Lower lobe of right lung (tissue), 2 donors: ENCODE data around the gene OLIG3. TPM values are rescaled to one million over a fixed set of nuclear protein-coding genes. Genes with fewer than 3 reads are reported as not detected.

Source experiments
- ATAC-seq, 2 donors: fragments of 200-7000 bp; cut with Tn5 transposase; one replicate each; pipeline ENCODE4 v1.9.1; 2020 to 2022; ENCODE audit warnings: mild to moderate bottlenecking in 2 of 2, moderate library complexity in 2 of 2
- DNase-seq: peaks from one replicate; pipeline ENCODE4 v3.0.0-alpha.2; 2020
- H3K27ac ChIP-seq: fragments of 200-600 bp; one replicate; pipeline ENCODE4 v1.8.0; 2022
- H3K27me3 ChIP-seq: fragments of 200-600 bp; one replicate; pipeline ENCODE4 v1.8.0; 2022; ENCODE audit warnings: low read depth
- H3K36me3 ChIP-seq: fragments of 200-600 bp; one replicate; pipeline ENCODE4 v1.8.0; 2022; ENCODE audit warnings: mild to moderate bottlenecking
- H3K4me1 ChIP-seq: fragments of 200-600 bp; one replicate; pipeline ENCODE4 v1.8.0; 2022
- H3K4me3 ChIP-seq: fragments of 200-600 bp; one replicate; pipeline ENCODE4 v1.8.0; 2022; ENCODE audit warnings: mild to moderate bottlenecking
- H3K9me3 ChIP-seq: fragments of 200-600 bp; one replicate; pipeline ENCODE4 v1.8.0; 2022
- CTCF ChIP-seq: fragments of 200-600 bp; IDR thresholded peaks from one replicate; pipeline ENCODE4 v1.8.0; 2022; ENCODE audit warnings: antibody characterized with exemption, mild to moderate bottlenecking
- intact Hi-C: fragments of 100-400 bp; cut with DNase I; formaldehyde crosslinking; loops from one replicate; pipeline ENCODE4 v1.11.0; 2022
- total RNA-seq: library from RNA; stranded (reverse); fragmentation: NEBNext Ultra II Directional; extraction: Animal tissue kit (Norgen Biotek cat#: 25700); gene quantifications from one replicate; pipeline ENCODE4 v1.2.1, GENCODE V29; 2021
- donor health status: DM: no; HTN: yes; CAD: no; lungs with severe emphysema.

OLIG3 gene
- total RNA-seq, 1 donor from 2014 or later: not detected

DNA sequence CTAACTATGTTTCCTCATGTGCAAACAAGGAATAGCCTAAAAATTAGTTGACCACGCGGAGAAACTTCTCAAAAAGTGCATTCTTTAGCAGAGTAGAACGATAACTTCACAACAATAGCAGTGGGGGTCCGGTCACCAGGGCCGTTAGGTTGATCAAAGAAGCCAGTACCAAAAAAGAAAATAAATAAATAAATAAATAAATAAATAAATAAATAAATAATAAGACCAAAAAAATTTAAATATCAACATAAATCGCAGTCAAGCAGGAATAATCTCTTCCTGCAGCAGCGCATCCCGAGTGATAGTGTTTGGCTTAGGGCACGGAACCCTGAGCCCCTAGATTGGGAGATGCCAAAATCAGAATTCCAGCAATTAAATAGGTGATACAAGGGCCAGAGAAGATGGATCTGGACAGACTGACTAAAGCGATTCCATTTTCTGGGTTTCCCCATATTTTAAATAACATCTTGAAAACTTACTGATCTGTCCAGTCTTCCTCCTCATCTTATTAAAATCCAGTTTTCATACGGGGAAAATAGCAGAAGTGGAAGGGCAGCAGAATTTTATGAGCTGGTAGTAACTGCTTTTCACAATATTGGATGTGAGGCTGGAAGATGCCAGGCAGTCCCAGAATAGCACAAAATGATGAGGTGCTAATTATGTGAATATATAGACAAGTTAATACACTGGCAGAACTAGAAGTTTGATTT, 4.4 kb upstream of the OLIG3 start:
- H3K27me3 ChIP-seq: peaks cover 85% of the 10 kb centered on the region
- no peak for TF ChIP-seq CTCF
- H3K36me3 ChIP-seq: no peaks in the 10 kb centered on the region
- H3K4me1 ChIP-seq: peaks cover 33% of the 10 kb centered on the region
- DNase-seq: no peak
- no peak overlapping the region for H3K4me3 ChIP-seq
- intact Hi-C loops: no loop called here
- no peak for ATAC-seq
- no peak overlapping the region for H3K27ac ChIP-seq
- no peaks in the 10 kb centered on the region for H3K9me3 ChIP-seq

- ATAC-seq (peak; percentile 64 to 76), DNase-seq (peak; percentile 46)
- TF ChIP-seq CTCF: no peak
- H3K4me1 ChIP-seq: peaks cover 41% of the 10 kb centered on the region
- H3K36me3 ChIP-seq: no peaks in the 10 kb centered on the region
- intact Hi-C loops: no loop called here
- H3K4me3 ChIP-seq: peak overlapping the region; percentile 30
- H3K27me3 ChIP-seq: peaks cover 92% of the 10 kb centered on the region
- H3K27ac ChIP-seq: no peak overlapping the region
- no peaks in the 10 kb centered on the region for H3K9me3 ChIP-seq
These were observed 3.7 kb upstream of the OLIG3 start for GRCh38 chr6:137497721-137498463.

GRCh38 chr6:137496909-137497720, 2.9 kb upstream of the OLIG3 start:
- peaks cover 98% of the 10 kb centered on the region for H3K27me3 ChIP-seq
- TF ChIP-seq CTCF: no peak
- H3K9me3 ChIP-seq: no peaks in the 10 kb centered on the region
- peaks cover 41% of the 10 kb centered on the region for H3K4me1 ChIP-seq
- DNase-seq (no peak), ATAC-seq (peak in 1 of 2 donors; percentile 19)
- no peaks in the 10 kb centered on the region for H3K36me3 ChIP-seq
- intact Hi-C loops: no loop called here
- no peak overlapping the region for H3K27ac ChIP-seq
- peak overlapping the region; percentile 30 for H3K4me3 ChIP-seq

- TF ChIP-seq CTCF: no peak
- Histone ChIP-seq H3K27ac (no peak overlapping the region), H3K4me1 (peaks cover 41% of the 10 kb centered on the region)
These were observed 2.2 kb upstream of the OLIG3 start for GRCh38 chr6:137496368-137496767.

GRCh38 chr6:137495703-137496336, 1.6 kb upstream of the OLIG3 start:
- H3K27ac ChIP-seq: no peak overlapping the region
- DNase-seq (no peak), ATAC-seq (no peak)
- no peaks in the 10 kb centered on the region for H3K9me3 ChIP-seq
- intact Hi-C loops: no loop called here
- H3K36me3 ChIP-seq: no peaks in the 10 kb centered on the region
- peaks cover 99% of the 10 kb centered on the region for H3K27me3 ChIP-seq
- H3K4me1 ChIP-seq: peaks cover 41% of the 10 kb centered on the region
- no peak overlapping the region for H3K4me3 ChIP-seq
- TF ChIP-seq CTCF: no peak

More at GRCh38 chr6:137496368-137496767, 2.2 kb upstream of the OLIG3 start:
- intact Hi-C loops: no loop called here
- Histone ChIP-seq H3K36me3 (no peaks in the 10 kb centered on the region), H3K27me3 (peaks cover 99% of the 10 kb centered on the region), H3K4me3 (no peak overlapping the region), H3K9me3 (no peaks in the 10 kb centered on the region)
- ATAC-seq (no peak), DNase-seq (no peak)
